NCI-H187 (cell line): ENCODE measurements around the gene SHISAL2A.

Experiments used
- DNase-seq, 2 experiments: peaks; one replicate each; lab custom pipeline; 2025; lab: John Stamatoyannopoulos, UW

The SHISAL2A gene

GRCh38 chr1:52621950-52622349 lies 11.0 kb upstream of the SHISAL2A start:
- no peak for DNase-seq

GRCh38 chr1:52623812-52624211 lies 9.2 kb upstream of the SHISAL2A start:
- DNase-seq, result no peak

GRCh38 chr1:52627028-52627427 lies 5.9 kb upstream of the SHISAL2A start:
- DNase-seq, result no peak

GRCh38 chr1:52628614-52629324 lies 4.2 kb upstream of the SHISAL2A start:
- no peak for DNase-seq

- no peak for DNase-seq
Observed at GRCh38 chr1:52629325-52629643, 3.7 kb upstream of the SHISAL2A start.

GRCh38 chr1:52629667-52630066 lies 3.3 kb upstream of the SHISAL2A start:
- no peak for DNase-seq

- DNase-seq, result no peak
Observed at GRCh38 chr1:52631759-52632331, 1.1 kb upstream of the SHISAL2A start.

- DNase-seq, result no peak
Observed at GRCh38 chr1:52633291-52633754, 355 bp downstream of the SHISAL2A start.

- DNase-seq, result no peak
Observed at GRCh38 chr1:52634111-52634510, 1.1 kb downstream of the SHISAL2A start.

GRCh38 chr1:52635321-52636089 lies 2.5 kb downstream of the SHISAL2A start:
- no peak for DNase-seq

GRCh38 chr1:52636721-52637695 lies 4.0 kb downstream of the SHISAL2A start:
- DNase-seq, result no peak

- no peak for DNase-seq
Observed at GRCh38 chr1:52637946-52638345, 5.0 kb downstream of the SHISAL2A start.

- DNase-seq, result no peak
Observed at GRCh38 chr1:52640697-52641096, 7.7 kb downstream of the SHISAL2A start.

- no peak for DNase-seq
Observed at GRCh38 chr1:52641307-52641706, 8.3 kb downstream of the SHISAL2A start.

GRCh38 chr1:52645261-52645660 lies 12.3 kb downstream of the SHISAL2A start:
- no peak for DNase-seq

GRCh38 chr1:52651904-52652303 lies 18.9 kb downstream of the SHISAL2A start:
- no peak for DNase-seq

GRCh38 chr1:52653207-52653849 lies 20.4 kb downstream of the SHISAL2A start:
- DNase-seq, result no peak

- no peak for DNase-seq
Observed at GRCh38 chr1:52654063-52654462, 21.1 kb downstream of the SHISAL2A start.

GRCh38 chr1:52657702-52658101 lies 24.7 kb downstream of the SHISAL2A start:
- no peak for DNase-seq

- no peak for DNase-seq
Observed at GRCh38 chr1:52658795-52659194, 25.8 kb downstream of the SHISAL2A start.

- DNase-seq, result no peak
Observed at GRCh38 chr1:52659356-52659755, 26.4 kb downstream of the SHISAL2A start.
